NCI-H2029 (cell line): ENCODE data around the gene SLAMF1.
"Not testable (repeated sequence)": the region's sequence is repeated elsewhere in the genome, so short reads cannot be mapped to it uniquely, and the experiment has no call there.

Experiments
- DNase-seq: peaks from one replicate; lab custom pipeline; 2025; lab: John Stamatoyannopoulos, UW

The SLAMF1 gene

GRCh38 chr1:160639652-160640051 lies 7.2 kb downstream of the SLAMF1 start:
- DNase-seq = no peak

- no peak for DNase-seq
Observed at GRCh38 chr1:160638926-160639325, 7.9 kb downstream of the SLAMF1 start.

- no peak for DNase-seq
Observed at GRCh38 chr1:160638540-160638857, 8.3 kb downstream of the SLAMF1 start.

GRCh38 chr1:160637821-160638539 lies 8.9 kb downstream of the SLAMF1 start:
- DNase-seq = no peak

GRCh38 chr1:160637065-160637464 lies 9.8 kb downstream of the SLAMF1 start:
- DNase-seq = no peak

GRCh38 chr1:160636547-160636946 lies 10.3 kb downstream of the SLAMF1 start:
- DNase-seq = no peak

- no peak for DNase-seq
Observed at GRCh38 chr1:160636076-160636475, 10.8 kb downstream of the SLAMF1 start.

GRCh38 chr1:160634543-160635491 lies 12.0 kb downstream of the SLAMF1 start:
- no peak for DNase-seq

- DNase-seq = no peak
Observed at GRCh38 chr1:160633330-160633903, 13.4 kb downstream of the SLAMF1 start.

GRCh38 chr1:160631983-160632625 lies 14.7 kb downstream of the SLAMF1 start:
- DNase-seq = no peak

- DNase-seq = no peak
Observed at GRCh38 chr1:160630523-160631451, 16.1 kb downstream of the SLAMF1 start.

GRCh38 chr1:160629286-160630210 lies 17.3 kb downstream of the SLAMF1 start:
- no peak for DNase-seq

- no peak for DNase-seq
Observed at GRCh38 chr1:160628799-160629263, 18.0 kb downstream of the SLAMF1 start.

GRCh38 chr1:160627677-160628289 lies 19.1 kb downstream of the SLAMF1 start:
- not testable (repeated sequence) for DNase-seq

- DNase-seq = no peak
Observed at GRCh38 chr1:160626509-160627342, 20.1 kb downstream of the SLAMF1 start.

GRCh38 chr1:160625725-160626498 lies 20.9 kb downstream of the SLAMF1 start:
- no peak for DNase-seq

- no peak for DNase-seq
Observed at GRCh38 chr1:160625321-160625720, 21.5 kb downstream of the SLAMF1 start.

- no peak for DNase-seq
Observed at GRCh38 chr1:160624464-160624863, 22.4 kb downstream of the SLAMF1 start.
